Measurements from ENCODE around the gene KCNJ4.
"Not testable (repeated sequence)": the region's sequence is repeated elsewhere in the genome, so short reads cannot be mapped to it uniquely, and the experiment has no call there.

KCNJ4 gene

GRCh38 chr22:38413085-38414008 lies 41.7 kb downstream of the KCNJ4 start:
- DNase-seq (ENCODE audit: low read depth in 2 of 2): no peak

- no peak for DNase-seq (ENCODE audit: low read depth in 2 of 2)
These were observed 42.4 kb downstream of the KCNJ4 start for GRCh38 chr22:38412435-38413084.

GRCh38 chr22:38411016-38411415 lies 44.0 kb downstream of the KCNJ4 start:
- no peak for DNase-seq (ENCODE audit: low read depth in 2 of 2)

GRCh38 chr22:38409916-38410315 lies 45.1 kb downstream of the KCNJ4 start:
- DNase-seq (ENCODE audit: low read depth in 2 of 2): not testable (repeated sequence)

GRCh38 chr22:38406617-38407016 lies 48.4 kb downstream of the KCNJ4 start:
- DNase-seq (ENCODE audit: low read depth in 2 of 2): no peak

GRCh38 chr22:38404419-38404818 lies 50.6 kb downstream of the KCNJ4 start:
- no peak for DNase-seq (ENCODE audit: low read depth in 2 of 2)

- DNase-seq (ENCODE audit: low read depth in 2 of 2): no peak
These were observed 51.2 kb downstream of the KCNJ4 start for GRCh38 chr22:38403812-38404211.

- DNase-seq (ENCODE audit: low read depth in 2 of 2): no peak
These were observed 52.8 kb downstream of the KCNJ4 start for GRCh38 chr22:38402204-38402603.

GRCh38 chr22:38401336-38402084 lies 53.5 kb downstream of the KCNJ4 start:
- no peak for DNase-seq (ENCODE audit: low read depth in 2 of 2)

- not testable (repeated sequence) for DNase-seq (ENCODE audit: low read depth in 2 of 2)
These were observed 54.7 kb downstream of the KCNJ4 start for GRCh38 chr22:38400256-38400655.

- peak; percentile 33 to 41 for DNase-seq (ENCODE audit: low read depth in 2 of 2)
These were observed 56.2 kb downstream of the KCNJ4 start for GRCh38 chr22:38398609-38399461.

GRCh38 chr22:38398181-38398608 lies 56.8 kb downstream of the KCNJ4 start:
- DNase-seq (ENCODE audit: low read depth in 2 of 2): not testable (repeated sequence)

GRCh38 chr22:38397189-38398085 lies 57.6 kb downstream of the KCNJ4 start:
- DNase-seq (ENCODE audit: low read depth in 2 of 2): no peak

- DNase-seq (ENCODE audit: low read depth in 2 of 2): not testable (repeated sequence)
These were observed 58.4 kb downstream of the KCNJ4 start for GRCh38 chr22:38396440-38397069.

GRCh38 chr22:38395944-38396343 lies 59.1 kb downstream of the KCNJ4 start:
- DNase-seq (ENCODE audit: low read depth in 2 of 2): not testable (repeated sequence)

GRCh38 chr22:38394929-38395624 lies 59.9 kb downstream of the KCNJ4 start:
- not testable (repeated sequence) for DNase-seq (ENCODE audit: low read depth in 2 of 2)

- not testable (repeated sequence) for DNase-seq (ENCODE audit: low read depth in 2 of 2)
These were observed 65.6 kb downstream of the KCNJ4 start for GRCh38 chr22:38389428-38389818.

GRCh38 chr22:38388506-38389427 lies 66.2 kb downstream of the KCNJ4 start:
- not testable (repeated sequence) for DNase-seq (ENCODE audit: low read depth in 2 of 2)
